CD14-positive monocyte (primary cell): ENCODE results near the gene TRAF5. TPM values are rescaled to one million over a fixed set of nuclear protein-coding genes. Genes with fewer than 3 reads are reported as not detected.

Experiments
- DNase-seq, 3 donors: peaks; one replicate each; pipeline ENCODE4 v3.0.0-alpha.2; 2011 to 2022
- H2AFZ ChIP-seq: 2 replicates; pipeline ENCODE4 v1.6.0; 2012; ENCODE audit warnings: mild to moderate bottlenecking, low read depth, low read length, inconsistent platforms; ENCODE audit not compliant: insufficient read depth, poor library complexity, severe bottlenecking
- H3K27ac ChIP-seq, 2 donors: 1 replicate in 1 of 2; 2 replicates in 1 of 2; pipeline ENCODE4 v1.5.1; 2012 to 2013; ENCODE audit warnings: low read length in 2 of 2, control low read depth in 1 of 2, inconsistent platforms in 1 of 2, low read depth in 1 of 2, mild to moderate bottlenecking in 1 of 2
- H3K27me3 ChIP-seq, 2 donors: one replicate each; pipeline versions ENCODE4 v1.6.0 to v1.6.1; 2011 to 2013; ENCODE audit warnings: low read length in 2 of 2; ENCODE audit not compliant: control insufficient read depth in 2 of 2, insufficient read depth in 2 of 2
- H3K36me3 ChIP-seq, 2 donors: replicated peaks in 1 of 2; 1 replicate in 1 of 2; 2 replicates in 1 of 2; pipeline versions ENCODE4 v1.5.1 to v1.6.1; 2012 to 2013; ENCODE audit warnings: low read length in 2 of 2, control low read depth in 1 of 2, inconsistent platforms in 1 of 2, mild to moderate bottlenecking in 1 of 2; ENCODE audit not compliant: insufficient read depth in 2 of 2, control insufficient read depth in 1 of 2
- H3K4me1 ChIP-seq, 2 donors: 1 replicate in 1 of 2; 2 replicates in 1 of 2; pipeline versions ENCODE4 v1.5.1 to v1.6.1; 2012 to 2013; ENCODE audit warnings: low read length in 2 of 2, control low read depth in 1 of 2, inconsistent platforms in 1 of 2, mild to moderate bottlenecking in 1 of 2, moderate library complexity in 1 of 2; ENCODE audit not compliant: insufficient read depth in 2 of 2, control insufficient read depth in 1 of 2
- H3K4me2 ChIP-seq: replicated peaks from 2 replicates; pipeline ENCODE3; 2012; ENCODE audit warnings: low read length, moderate library complexity, mild to moderate bottlenecking; ENCODE audit not compliant: poor library complexity, severe bottlenecking; ENCODE audit errors: extremely low read depth
- H3K4me3 ChIP-seq, 3 experiments: fragments of 200-600 bp in 1 of 3; sonication (generic) in 1 of 3; replicated peaks in 1 of 3; 1 replicate in 2 of 3; 2 replicates in 1 of 3; pipeline ENCODE4 v1.5.1; 2011 to 2013; ENCODE audit warnings: low read length in 3 of 3, mild to moderate bottlenecking in 3 of 3, control low read depth in 2 of 3, low read depth in 2 of 3, inconsistent platforms in 1 of 3, moderate library complexity in 1 of 3
- H3K79me2 ChIP-seq: 2 replicates; pipeline ENCODE4 v1.6.0; 2012; ENCODE audit warnings: mild to moderate bottlenecking, control low read depth, inconsistent platforms, low read length, moderate library complexity; ENCODE audit not compliant: insufficient read depth
- H3K9ac ChIP-seq: 2 replicates; pipeline ENCODE4 v1.6.0; 2017; ENCODE audit warnings: low read length, mild to moderate bottlenecking; ENCODE audit not compliant: insufficient read depth, poor library complexity, severe bottlenecking
- H3K9me3 ChIP-seq, 2 donors: replicated peaks in 1 of 2; 1 replicate in 1 of 2; 2 replicates in 1 of 2; pipeline versions ENCODE4 v1.5.1 to v1.6.1; 2012 to 2013; ENCODE audit warnings: low read length in 2 of 2, control low read depth in 1 of 2; ENCODE audit not compliant: control insufficient read depth in 1 of 2, insufficient read depth in 1 of 2
- H4K20me1 ChIP-seq: 2 replicates; pipeline ENCODE4 v1.6.0; 2012; ENCODE audit warnings: mild to moderate bottlenecking, low read length, control low read depth, moderate library complexity; ENCODE audit not compliant: insufficient read depth
- H3K27ac Mint-ChIP-seq, 7 donors: one replicate each; pipeline ENCODE4 v1.8.0; 2020; ENCODE audit warnings: mild to moderate bottlenecking in 7 of 7, mixed read lengths in 7 of 7, moderate library complexity in 6 of 7, inconsistent platforms in 2 of 7
- H3K27me3 Mint-ChIP-seq, 3 donors: one replicate each; pipeline ENCODE4 v1.8.0; 2021 to 2022; ENCODE audit warnings: low read depth in 3 of 3, mild to moderate bottlenecking in 3 of 3, mixed read lengths in 3 of 3, moderate library complexity in 3 of 3, inconsistent platforms in 1 of 3
- H3K36me3 Mint-ChIP-seq, 2 donors: one replicate each; pipeline ENCODE4 v1.8.0; 2020; ENCODE audit warnings: mixed read lengths in 2 of 2, inconsistent platforms in 1 of 2, mild to moderate bottlenecking in 1 of 2
- H3K4me1 Mint-ChIP-seq: one replicate; pipeline ENCODE4 v1.8.0; 2020; ENCODE audit warnings: mild to moderate bottlenecking, mixed read lengths
- H3K4me3 Mint-ChIP-seq, 2 donors: one replicate each; pipeline ENCODE4 v1.8.0; 2020; ENCODE audit warnings: mild to moderate bottlenecking in 2 of 2, mixed read lengths in 2 of 2, moderate library complexity in 1 of 2
- H3K9me3 Mint-ChIP-seq, 7 donors: one replicate each; pipeline ENCODE4 v1.8.0; 2020 to 2022; ENCODE audit warnings: mixed read lengths in 7 of 7, mild to moderate bottlenecking in 6 of 7, moderate library complexity in 6 of 7, inconsistent platforms in 2 of 7
- CTCF ChIP-seq: fragments of 200-600 bp; IDR thresholded peaks from one replicate; pipeline ENCODE4 v1.8.0; 2022; ENCODE audit warnings: antibody characterized with exemption, mild to moderate bottlenecking
- WGBS: methylation state at CpG from one replicate; pipeline ENCODE4 v1.1.5; 2013; ENCODE audit warnings: missing lambda C conversion rate; ENCODE audit not compliant: insufficient coverage; 5-methylcytosine and 5-hydroxymethylcytosine counted together
- intact Hi-C, 2 donors: fragments of 100-400 bp; cut with micrococcal nuclease; formaldehyde crosslinking; loops; one replicate each; pipeline versions ENCODE4 v1.15.0 to v1.15.1; 2023
- polyA minus RNA-seq: library from RNA; depleted of rRNA, polyadenylated mRNA; stranded (reverse); fragments of >200 nt; gene quantifications from 2 replicates; pipeline ENCODE4 v1.2.3, GENCODE V29; 2012
- polyA plus RNA-seq, 3 donors: library from polyadenylated mRNA; depleted of rRNA in 1 of 3; unstranded in 2 of 3; stranded (reverse) in 1 of 3; fragments of 300-500 nt in 2 of 3; fragments of >200 nt in 1 of 3; fragmentation: Illumina TruSeq in 2 of 3; gene quantifications; 1 replicate in 2 of 3; 2 replicates in 1 of 3; pipeline ENCODE4 v1.2.3, GENCODE V29; 2012 to 2021
- total RNA-seq, 12 experiments: library from RNA in 1 of 12; stranded (reverse) in 1 of 12; fragments of 120-200 nt in 1 of 12; gene quantifications; one replicate each; pipeline ENCODE4 v1.2.4 and lab custom pipeline; 2013 to 2026; ENCODE audit warnings: mixed read lengths in 6 of 12, inconsistent platforms in 1 of 12

TRAF5 gene, protein sequence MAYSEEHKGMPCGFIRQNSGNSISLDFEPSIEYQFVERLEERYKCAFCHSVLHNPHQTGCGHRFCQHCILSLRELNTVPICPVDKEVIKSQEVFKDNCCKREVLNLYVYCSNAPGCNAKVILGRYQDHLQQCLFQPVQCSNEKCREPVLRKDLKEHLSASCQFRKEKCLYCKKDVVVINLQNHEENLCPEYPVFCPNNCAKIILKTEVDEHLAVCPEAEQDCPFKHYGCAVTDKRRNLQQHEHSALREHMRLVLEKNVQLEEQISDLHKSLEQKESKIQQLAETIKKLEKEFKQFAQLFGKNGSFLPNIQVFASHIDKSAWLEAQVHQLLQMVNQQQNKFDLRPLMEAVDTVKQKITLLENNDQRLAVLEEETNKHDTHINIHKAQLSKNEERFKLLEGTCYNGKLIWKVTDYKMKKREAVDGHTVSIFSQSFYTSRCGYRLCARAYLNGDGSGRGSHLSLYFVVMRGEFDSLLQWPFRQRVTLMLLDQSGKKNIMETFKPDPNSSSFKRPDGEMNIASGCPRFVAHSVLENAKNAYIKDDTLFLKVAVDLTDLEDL
- total RNA-seq (2013), result 3.9 TPM
- polyA plus RNA-seq, result 1 to 10 TPM; 1.0 to 3.8 (median 1.6) TPM
- polyA minus RNA-seq, result 1.2 and 1.8 TPM in 2 replicates
- 0.58 to 8.1 (median 4.8) reads per million in 11 experiments for total RNA-seq (lab: John Stamatoyannopoulos, UW)

DNA sequence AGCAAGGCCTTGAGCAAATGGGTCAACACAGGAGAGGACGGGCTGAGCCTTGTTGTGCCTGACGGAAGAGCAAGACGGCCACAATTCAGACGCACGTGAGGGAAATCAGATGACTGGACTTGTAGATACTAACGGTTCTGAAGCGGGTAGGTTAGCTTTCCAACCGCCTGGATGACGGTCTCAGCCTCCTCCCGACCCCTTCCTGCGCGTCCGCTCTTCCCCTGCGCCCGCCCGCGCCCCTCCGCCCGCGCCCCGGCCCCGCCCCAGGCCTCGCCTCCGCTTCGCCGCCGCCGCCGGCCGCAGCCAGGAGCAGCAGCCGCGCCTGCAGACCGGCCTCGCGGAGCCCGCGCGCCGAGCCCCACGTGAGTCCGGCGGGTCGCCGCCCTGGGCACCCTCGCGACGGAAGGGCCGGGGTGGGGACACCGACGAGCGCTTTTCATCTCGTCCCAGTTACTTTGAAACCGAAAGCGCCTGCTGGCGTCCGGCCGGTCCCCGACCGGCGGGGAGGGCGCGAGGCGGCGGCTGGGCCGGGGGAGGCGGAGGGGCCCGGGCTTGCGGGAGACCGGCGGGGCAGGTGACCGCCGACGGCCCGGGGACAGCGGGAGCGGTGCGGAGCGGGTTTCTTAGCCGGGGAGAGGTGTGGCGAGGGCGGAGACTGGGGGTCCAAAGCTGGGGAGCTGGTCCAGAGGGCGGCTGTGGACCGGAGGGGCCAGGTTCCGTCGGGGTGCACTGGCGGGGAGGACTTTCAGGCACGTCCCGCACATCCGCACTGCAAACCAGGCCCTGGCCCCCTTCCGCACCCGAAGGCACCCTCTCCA lies at the start of gene TRAF5:
Gene TRAF5 (plus strand): TSS at position 306 of the 818 bp plus-strand sequence. CDS start 26,407 bp downstream, outside the sequence.
- peak within 1 kb of the TSS; percentile 78 for H3K9ac ChIP-seq
- peak within 1 kb of the TSS in 6 of 7 donors; percentile 12 to 76 (median 63) for H3K27ac Mint-ChIP-seq
- H3K79me2 ChIP-seq, result no peaks in the 10 kb centered on the region
- under 1% methylated on average over 90 of the region's 91 CpGs for WGBS
- peaks cover 10 to 25% (median 23%) of the 10 kb centered on the region in 3 donors for H3K27me3 Mint-ChIP-seq
- H3K4me3 ChIP-seq, result peak within 1 kb of the TSS; percentile 56 to 84 (median 66)
- peak; percentile 25 to 44 (median 38) for DNase-seq
- no peak for TF ChIP-seq CTCF
- H4K20me1 ChIP-seq, result no peaks in the 10 kb centered on the region
- peak within 1 kb of the TSS; percentile 86 for H2AFZ ChIP-seq
- H3K4me3 Mint-ChIP-seq, result peak within 1 kb of the TSS; percentile 96 to 97
- H3K36me3 ChIP-seq, result no peaks in the 10 kb centered on the region
- H3K27ac ChIP-seq, result no peak within 1 kb of the TSS
- H3K4me1 ChIP-seq, result peaks cover 11 to 12% of the 10 kb centered on the region in 2 donors
- no peaks in the 10 kb centered on the region for H3K9me3 ChIP-seq
- H3K27me3 ChIP-seq, result no peaks in the 10 kb centered on the region
- peak within 1 kb of the TSS; percentile 79 for H3K4me2 ChIP-seq
- peaks cover 0 to 1% of the 10 kb centered on the region in 2 donors for H3K36me3 Mint-ChIP-seq
- intact Hi-C loops, result loop anchor here in 1 of 2 donors (10.0 kb wide), 1 partner anchor 148 kb away; no protein-coding TSS in a partner anchor
- H3K9me3 Mint-ChIP-seq, result peaks cover 0 to 2% (median 0%) of the 10 kb centered on the region in 7 donors
- peaks cover 23% of the 10 kb centered on the region for H3K4me1 Mint-ChIP-seq

- DNase-seq, result no peak
- H3K79me2 ChIP-seq, result no peaks in the 10 kb centered on the region
- H3K4me1 Mint-ChIP-seq, result no peaks in the 10 kb centered on the region
- no peaks in the 10 kb centered on the region for H4K20me1 ChIP-seq
- peaks cover 78 to 89% of the 10 kb centered on the region in 2 donors for H3K36me3 ChIP-seq
- H3K4me3 Mint-ChIP-seq, result no peak overlapping the region
- H3K4me3 ChIP-seq, result no peak overlapping the region
- H3K36me3 Mint-ChIP-seq, result peaks cover 34 to 43% of the 10 kb centered on the region in 2 donors
- H3K9me3 ChIP-seq, result no peaks in the 10 kb centered on the region
- no peaks in the 10 kb centered on the region for H3K9me3 Mint-ChIP-seq
- H3K9ac ChIP-seq, result no peak overlapping the region
- no peak for TF ChIP-seq CTCF
- WGBS, result no CpG with 5 or more reads among the region's 1 CpG
- intact Hi-C loops, result no loop called here
- H3K4me2 ChIP-seq, result no peak overlapping the region
- H3K27me3 Mint-ChIP-seq, result peaks cover 0 to 2% (median 0%) of the 10 kb centered on the region in 3 donors
- no peaks in the 10 kb centered on the region for H3K27me3 ChIP-seq
- H3K27ac ChIP-seq, result peak overlapping the region in 1 of 2 donors; percentile 3
- H3K4me1 ChIP-seq, result no peaks in the 10 kb centered on the region
- no peak overlapping the region for H3K27ac Mint-ChIP-seq
- H2AFZ ChIP-seq, result no peak overlapping the region
Observed at GRCh38 chr1:211279340-211279739, 47.3 kb upstream of the TRAF5 start.
